NCI-H1092 (cell line): ENCODE results near the gene CSF3.
A peak's percentile ranks its signal among the peaks of the same experiment; 100 is the strongest.

Source experiments
- DNase-seq: peaks from one replicate; lab custom pipeline; 2025; lab: John Stamatoyannopoulos, UW

The CSF3 gene

GRCh38 chr17:40062329-40063186 is 47.3 kb downstream of the CSF3 start, which contains the start of gene THRA:
THRA (plus strand) TSS chr17:40062965; CDS start chr17:40074489, 11,524 bp downstream.
- peak; percentile 38 for DNase-seq

- no peak for DNase-seq
These were observed 48.0 kb downstream of the CSF3 start for GRCh38 chr17:40063187-40063771.

GRCh38 chr17:40063901-40064531 is 48.8 kb downstream of the CSF3 start:
- DNase-seq = no peak

GRCh38 chr17:40064971-40065768 is 49.9 kb downstream of the CSF3 start:
- DNase-seq = no peak

- no peak for DNase-seq
These were observed 50.7 kb downstream of the CSF3 start for GRCh38 chr17:40065769-40066510.
